Right atrium auricular region (tissue), 2 donors: ENCODE measurements around the gene TTC23. TPM values are rescaled to one million over a fixed set of nuclear protein-coding genes. Genes with fewer than 3 reads are reported as not detected.

Experiments
- DNase-seq: peaks from one replicate; pipeline ENCODE4 v3.0.0-alpha.2; 2019; ENCODE audit warnings: low spot score
- H3K27ac ChIP-seq, 2 donors: fragments of 200-600 bp; sonication (generic); 1 replicate in 1 of 2; 2 replicates in 1 of 2; pipeline ENCODE4 v1.5.1; 2016 to 2019
- H3K27me3 ChIP-seq, 2 donors: fragments of 200-600 bp; sonication (generic); one replicate each; pipeline versions ENCODE4 v1.5.1 to v1.6.0; 2017 to 2019
- H3K36me3 ChIP-seq: fragments of 200-600 bp; sonication (generic); one replicate; pipeline ENCODE4 v1.5.1; 2016
- H3K4me1 ChIP-seq, 2 donors: fragments of 200-600 bp; sonication (generic); one replicate each; pipeline versions ENCODE4 v1.5.1 to v1.6.0; 2017 to 2019
- H3K4me3 ChIP-seq, 2 donors: fragments of 200-600 bp; sonication (generic); 1 replicate in 1 of 2; 2 replicates in 1 of 2; pipeline ENCODE4 v1.5.1; 2017 to 2019; ENCODE audit warnings: mild to moderate bottlenecking in 1 of 2, moderate library complexity in 1 of 2
- H3K9me3 ChIP-seq, 2 donors: fragments of 200-600 bp; sonication (generic); one replicate each; pipeline ENCODE4 v1.5.1; 2019
- CTCF ChIP-seq, 2 donors: fragments of 200-600 bp; sonication (generic); IDR thresholded peaks; one replicate each; pipeline ENCODE4 v1.5.1; 2019; ENCODE audit warnings: antibody characterized with exemption in 2 of 2
- total RNA-seq, 2 donors: library from RNA; depleted of rRNA; stranded (reverse); fragments of >200 nt; gene quantifications; one replicate each; pipeline ENCODE4 v1.1.0, GENCODE V29; 2016

Gene TTC23
- total RNA-seq, 2 donors from 2014 or later = 13.6 to 14.6 TPM

- no peak for DNase-seq
- H3K36me3 ChIP-seq = peaks cover 23% of the 10 kb centered on the region
- H3K27ac ChIP-seq = no peak overlapping the region
- peaks cover 0 to 4% of the 10 kb centered on the region in 2 donors for H3K4me1 ChIP-seq
- H3K9me3 ChIP-seq = no peaks in the 10 kb centered on the region
- H3K27me3 ChIP-seq = no peaks in the 10 kb centered on the region
- H3K4me3 ChIP-seq = no peak overlapping the region
- no peak for TF ChIP-seq CTCF (IDR thresholded peaks at IDR 0.05)
Observed at GRCh38 chr15:99158626-99159412, 90.6 kb downstream of the TTC23 start.

GRCh38 chr15:99157456-99157855 lies 91.9 kb downstream of the TTC23 start:
- no peak overlapping the region for H3K4me3 ChIP-seq
- no peak overlapping the region for H3K27ac ChIP-seq
- H3K36me3 ChIP-seq = peaks cover 17% of the 10 kb centered on the region
- no peaks in the 10 kb centered on the region for H3K9me3 ChIP-seq
- H3K4me1 ChIP-seq = peaks cover 0 to 11% of the 10 kb centered on the region in 2 donors
- no peak for TF ChIP-seq CTCF (IDR thresholded peaks at IDR 0.05)
- DNase-seq = no peak
- no peaks in the 10 kb centered on the region for H3K27me3 ChIP-seq

GRCh38 chr15:99155961-99156443 lies 93.4 kb downstream of the TTC23 start:
- peaks cover 8% of the 10 kb centered on the region for H3K36me3 ChIP-seq
- H3K4me3 ChIP-seq = no peak overlapping the region
- no peak for TF ChIP-seq CTCF (IDR thresholded peaks at IDR 0.05)
- H3K27me3 ChIP-seq = no peaks in the 10 kb centered on the region
- peaks cover 0 to 11% of the 10 kb centered on the region in 2 donors for H3K4me1 ChIP-seq
- no peak for DNase-seq
- no peak overlapping the region for H3K27ac ChIP-seq
- H3K9me3 ChIP-seq = no peaks in the 10 kb centered on the region

GRCh38 chr15:99154271-99154670 lies 95.1 kb downstream of the TTC23 start:
- no peak for TF ChIP-seq CTCF (IDR thresholded peaks at IDR 0.05)
- no peaks in the 10 kb centered on the region for H3K27me3 ChIP-seq
- no peaks in the 10 kb centered on the region for H3K9me3 ChIP-seq
- H3K27ac ChIP-seq = no peak overlapping the region
- no peak overlapping the region for H3K4me3 ChIP-seq
- no peak for DNase-seq
- peaks cover 8% of the 10 kb centered on the region for H3K36me3 ChIP-seq
- peaks cover 0 to 15% of the 10 kb centered on the region in 2 donors for H3K4me1 ChIP-seq

- peaks cover 8% of the 10 kb centered on the region for H3K36me3 ChIP-seq
- H3K27me3 ChIP-seq = no peaks in the 10 kb centered on the region
- DNase-seq = no peak
- no peaks in the 10 kb centered on the region for H3K9me3 ChIP-seq
- no peak for TF ChIP-seq CTCF (IDR thresholded peaks at IDR 0.05)
- H3K27ac ChIP-seq = no peak overlapping the region
- H3K4me1 ChIP-seq = peaks cover 0 to 23% of the 10 kb centered on the region in 2 donors
- H3K4me3 ChIP-seq = no peak overlapping the region
Observed at GRCh38 chr15:99153026-99153535, 96.3 kb downstream of the TTC23 start.
